GM11168 (cell line): ENCODE data around the gene MMP11.

Experiments used
- in situ Hi-C: fragments of 300-500 bp; cut with MboI; formaldehyde crosslinking; loops from one replicate; pipeline ENCODE4 v1.12.0; 2022; ENCODE audit warnings: low sequenced_read_pairs; ENCODE audit not compliant: unreplicated experiment

The MMP11 gene

GRCh38 chr22:23827351-23827995 lies 54.8 kb downstream of the MMP11 start:
- in situ Hi-C loops, result no loop called here

GRCh38 chr22:23828800-23829680 lies 56.4 kb downstream of the MMP11 start:
- in situ Hi-C loops, result no loop called here

- in situ Hi-C loops, result no loop called here
These were observed 57.3 kb downstream of the MMP11 start for GRCh38 chr22:23829845-23830372.

- in situ Hi-C loops, result no loop called here
These were observed 58.6 kb downstream of the MMP11 start for GRCh38 chr22:23831261-23831660.

GRCh38 chr22:23831781-23832180 lies 59.1 kb downstream of the MMP11 start:
- in situ Hi-C loops, result no loop called here

- in situ Hi-C loops, result no loop called here
These were observed 59.8 kb downstream of the MMP11 start for GRCh38 chr22:23832226-23833016.

GRCh38 chr22:23833017-23833751 lies 60.5 kb downstream of the MMP11 start:
- in situ Hi-C loops, result no loop called here
